GM12865 (cell line): ENCODE data around the gene ACSM5.

Experiments
- DNase-seq: peaks from one replicate; pipeline ENCODE4 v3.0.0; 2010; ENCODE audit warnings: low read depth
- H3K4me3 ChIP-seq: 2 replicates; pipeline ENCODE4 v1.5.1; 2011; ENCODE audit warnings: mild to moderate bottlenecking, low read depth, low read length, control low read depth
- CTCF ChIP-seq: IDR thresholded peaks from 2 replicates; pipeline ENCODE4 v1.5.1; 2011; ENCODE audit warnings: low read length, control low read depth, low read depth, inconsistent platforms; ENCODE audit not compliant: insufficient read depth; ENCODE audit errors: missing control alignments

Gene ACSM5

GRCh38 chr16:20388854-20389253 is 20.5 kb upstream of the ACSM5 start:
- no peak for DNase-seq
- TF ChIP-seq CTCF = no peak
- no peak overlapping the region for H3K4me3 ChIP-seq

- no peak for DNase-seq
- no peak for TF ChIP-seq CTCF
- H3K4me3 ChIP-seq = no peak overlapping the region
Measured at GRCh38 chr16:20391045-20391444, 18.3 kb upstream of the ACSM5 start.

GRCh38 chr16:20393801-20394577 is 15.3 kb upstream of the ACSM5 start:
- no peak for DNase-seq
- no peak overlapping the region for H3K4me3 ChIP-seq
- no peak for TF ChIP-seq CTCF

GRCh38 chr16:20395946-20396345 is 13.4 kb upstream of the ACSM5 start:
- DNase-seq = no peak
- H3K4me3 ChIP-seq = no peak overlapping the region
- TF ChIP-seq CTCF = no peak

- no peak for DNase-seq
- no peak overlapping the region for H3K4me3 ChIP-seq
- TF ChIP-seq CTCF = no peak
Measured at GRCh38 chr16:20396846-20397467, 12.4 kb upstream of the ACSM5 start.

- no peak for DNase-seq
- TF ChIP-seq CTCF = no peak
- H3K4me3 ChIP-seq = no peak overlapping the region
Measured at GRCh38 chr16:20397468-20398074, 11.8 kb upstream of the ACSM5 start.
